HepG2 (cell line): Measurements from ENCODE around the gene FCN3. TPM values are rescaled to one million over a fixed set of nuclear protein-coding genes. Genes with fewer than 3 reads are reported as not detected.

ENCODE experiments used
- ARHGAP35 ChIP-seq: sonication (generic); formaldehyde crosslinking; IDR thresholded peaks from 2 replicates; pipeline ENCODE4 v1.9.0; 2022; ENCODE audit warnings: mild to moderate bottlenecking, inconsistent platforms, moderate library complexity, missing genetic modification reagents, borderline replicate concordance
- MAFF ChIP-seq: IDR thresholded peaks from 2 replicates; pipeline ENCODE4 v1.6.1; 2011; ENCODE audit warnings: low read depth, low read length, improper control_type of control experiment
- NR2F2 ChIP-seq: IDR thresholded peaks from 2 replicates; pipeline ENCODE4 v1.6.1; 2012; ENCODE audit warnings: low read depth, inconsistent platforms, borderline replicate concordance
- SKI ChIP-seq: fragments of 450-650 bp; IDR thresholded peaks from one replicate; pipeline ENCODE4 v1.6.1; 2018; ENCODE audit warnings: mild to moderate bottlenecking; ENCODE audit not compliant: partially characterized antibody
- ZFX ChIP-seq: sonication (generic); formaldehyde crosslinking; IDR thresholded peaks from 2 replicates; pipeline ENCODE4 v1.4.0; 2020; ENCODE audit warnings: mild to moderate bottlenecking, low read depth, missing genetic modification reagents, moderate library complexity
- ZNF282 ChIP-seq: fragments of 450-650 bp; IDR thresholded peaks from 2 replicates; pipeline ENCODE4 v1.6.1; 2018; ENCODE audit not compliant: partially characterized antibody
- ZNF850 ChIP-seq: sonication (generic); formaldehyde crosslinking; conservative IDR thresholded peaks from 2 replicates; pipeline ENCODE4 v1.9.0; 2021; ENCODE audit warnings: mild to moderate bottlenecking, missing genetic modification reagents
- polyA plus RNA-seq, 8 experiments: library from polyadenylated mRNA; depleted of rRNA in 3 of 8; stranded (reverse) in 7 of 8; unstranded in 1 of 8; fragments of >200 nt; fragmentation: Illumina TruSeq in 4 of 8; extraction: Trizol in 4 of 8; gene quantifications; 2 replicates each; pipeline versions ENCODE4 v1.2.1 to v1.2.3, GENCODE V29; 2011 to 2016; ENCODE audit warnings: low read depth in 4 of 8, missing spikeins in 1 of 8, mixed read lengths in 1 of 8; ENCODE audit not compliant: insufficient read depth in 1 of 8
- total RNA-seq, 5 experiments: library from RNA; depleted of rRNA; stranded (reverse); fragments of >200 nt; fragmentation: Illumina TruSeq; extraction: Trizol; gene quantifications; 2 replicates each; pipeline ENCODE4 v1.2.3, GENCODE V29; 2016; ENCODE audit warnings: low read depth in 1 of 5
- TF ChIP-seq, protein P1 (sequence below): sonication (generic); formaldehyde crosslinking; IDR thresholded peaks from one replicate; pipeline ENCODE4 v1.5.1; 2020; ENCODE audit warnings: mild to moderate bottlenecking, missing genetic modification reagents; ENCODE audit errors: not compliant biosample characterization
- TF ChIP-seq, protein P2 (sequence below): sonication (generic); formaldehyde crosslinking; IDR thresholded peaks from 2 replicates; pipeline ENCODE4 v1.4.0; 2020; ENCODE audit warnings: mild to moderate bottlenecking, missing genetic modification reagents
- TF ChIP-seq, protein P3 (sequence below): sonication (generic); formaldehyde crosslinking; IDR thresholded peaks from 2 replicates; pipeline ENCODE4 v1.5.0; 2020; ENCODE audit warnings: mild to moderate bottlenecking, missing genetic modification reagents
- TF ChIP-seq, protein P4 (sequence below): sonication (generic); formaldehyde crosslinking; IDR thresholded peaks from 2 replicates; pipeline ENCODE4 v1.4.0; 2020; ENCODE audit warnings: missing genetic modification reagents, mild to moderate bottlenecking, borderline replicate concordance
- TF ChIP-seq, protein P5 (sequence below): sonication (generic); formaldehyde crosslinking; IDR thresholded peaks from 2 replicates; pipeline ENCODE4 v1.4.0; 2020; ENCODE audit warnings: missing genetic modification reagents, low read depth, mild to moderate bottlenecking, borderline replicate concordance

Gene FCN3
- total and polyA plus RNA-seq, 2 of the 13 experiments (the other 11 are each of a cell fraction or from before 2014, with no cell fraction given): not detected

DNA sequence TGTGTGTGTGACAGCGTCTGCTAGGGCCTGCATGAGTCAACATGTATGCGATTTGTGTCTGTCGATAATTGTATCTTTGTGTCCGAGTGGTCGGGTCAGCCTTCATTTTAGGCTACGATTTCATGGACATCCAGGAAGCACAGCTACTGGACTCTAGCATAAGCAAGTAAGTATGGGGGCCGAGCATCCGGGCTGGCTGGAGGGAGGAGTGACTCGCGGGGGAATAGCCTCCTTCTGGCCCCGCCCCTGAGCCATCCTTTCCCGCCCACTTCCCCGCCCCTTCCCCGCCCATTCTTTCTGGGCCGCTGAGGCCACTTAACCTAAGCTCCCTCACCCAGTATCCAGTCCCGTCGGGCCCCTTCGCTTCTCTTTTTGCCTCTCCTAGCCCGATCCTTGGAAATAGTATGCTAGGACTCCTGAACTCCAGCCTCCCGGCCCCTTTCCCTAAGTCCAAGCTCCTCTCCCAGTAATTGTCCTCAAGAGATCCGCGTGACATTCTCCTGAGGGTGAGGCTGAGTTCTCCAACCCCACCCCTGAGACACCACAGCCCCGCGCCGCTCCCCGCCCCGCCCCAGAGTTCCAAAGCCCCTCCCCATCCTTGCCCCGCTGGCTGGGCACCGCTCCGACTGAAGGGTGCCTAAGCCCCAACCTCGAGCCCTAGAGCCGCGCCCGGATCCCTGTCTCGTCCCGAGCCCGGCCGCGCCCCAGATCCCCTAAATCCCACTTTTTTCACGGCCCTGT is 9.1 kb downstream of the FCN3 start (continued):
- TF ChIP-seq, protein P1, sequence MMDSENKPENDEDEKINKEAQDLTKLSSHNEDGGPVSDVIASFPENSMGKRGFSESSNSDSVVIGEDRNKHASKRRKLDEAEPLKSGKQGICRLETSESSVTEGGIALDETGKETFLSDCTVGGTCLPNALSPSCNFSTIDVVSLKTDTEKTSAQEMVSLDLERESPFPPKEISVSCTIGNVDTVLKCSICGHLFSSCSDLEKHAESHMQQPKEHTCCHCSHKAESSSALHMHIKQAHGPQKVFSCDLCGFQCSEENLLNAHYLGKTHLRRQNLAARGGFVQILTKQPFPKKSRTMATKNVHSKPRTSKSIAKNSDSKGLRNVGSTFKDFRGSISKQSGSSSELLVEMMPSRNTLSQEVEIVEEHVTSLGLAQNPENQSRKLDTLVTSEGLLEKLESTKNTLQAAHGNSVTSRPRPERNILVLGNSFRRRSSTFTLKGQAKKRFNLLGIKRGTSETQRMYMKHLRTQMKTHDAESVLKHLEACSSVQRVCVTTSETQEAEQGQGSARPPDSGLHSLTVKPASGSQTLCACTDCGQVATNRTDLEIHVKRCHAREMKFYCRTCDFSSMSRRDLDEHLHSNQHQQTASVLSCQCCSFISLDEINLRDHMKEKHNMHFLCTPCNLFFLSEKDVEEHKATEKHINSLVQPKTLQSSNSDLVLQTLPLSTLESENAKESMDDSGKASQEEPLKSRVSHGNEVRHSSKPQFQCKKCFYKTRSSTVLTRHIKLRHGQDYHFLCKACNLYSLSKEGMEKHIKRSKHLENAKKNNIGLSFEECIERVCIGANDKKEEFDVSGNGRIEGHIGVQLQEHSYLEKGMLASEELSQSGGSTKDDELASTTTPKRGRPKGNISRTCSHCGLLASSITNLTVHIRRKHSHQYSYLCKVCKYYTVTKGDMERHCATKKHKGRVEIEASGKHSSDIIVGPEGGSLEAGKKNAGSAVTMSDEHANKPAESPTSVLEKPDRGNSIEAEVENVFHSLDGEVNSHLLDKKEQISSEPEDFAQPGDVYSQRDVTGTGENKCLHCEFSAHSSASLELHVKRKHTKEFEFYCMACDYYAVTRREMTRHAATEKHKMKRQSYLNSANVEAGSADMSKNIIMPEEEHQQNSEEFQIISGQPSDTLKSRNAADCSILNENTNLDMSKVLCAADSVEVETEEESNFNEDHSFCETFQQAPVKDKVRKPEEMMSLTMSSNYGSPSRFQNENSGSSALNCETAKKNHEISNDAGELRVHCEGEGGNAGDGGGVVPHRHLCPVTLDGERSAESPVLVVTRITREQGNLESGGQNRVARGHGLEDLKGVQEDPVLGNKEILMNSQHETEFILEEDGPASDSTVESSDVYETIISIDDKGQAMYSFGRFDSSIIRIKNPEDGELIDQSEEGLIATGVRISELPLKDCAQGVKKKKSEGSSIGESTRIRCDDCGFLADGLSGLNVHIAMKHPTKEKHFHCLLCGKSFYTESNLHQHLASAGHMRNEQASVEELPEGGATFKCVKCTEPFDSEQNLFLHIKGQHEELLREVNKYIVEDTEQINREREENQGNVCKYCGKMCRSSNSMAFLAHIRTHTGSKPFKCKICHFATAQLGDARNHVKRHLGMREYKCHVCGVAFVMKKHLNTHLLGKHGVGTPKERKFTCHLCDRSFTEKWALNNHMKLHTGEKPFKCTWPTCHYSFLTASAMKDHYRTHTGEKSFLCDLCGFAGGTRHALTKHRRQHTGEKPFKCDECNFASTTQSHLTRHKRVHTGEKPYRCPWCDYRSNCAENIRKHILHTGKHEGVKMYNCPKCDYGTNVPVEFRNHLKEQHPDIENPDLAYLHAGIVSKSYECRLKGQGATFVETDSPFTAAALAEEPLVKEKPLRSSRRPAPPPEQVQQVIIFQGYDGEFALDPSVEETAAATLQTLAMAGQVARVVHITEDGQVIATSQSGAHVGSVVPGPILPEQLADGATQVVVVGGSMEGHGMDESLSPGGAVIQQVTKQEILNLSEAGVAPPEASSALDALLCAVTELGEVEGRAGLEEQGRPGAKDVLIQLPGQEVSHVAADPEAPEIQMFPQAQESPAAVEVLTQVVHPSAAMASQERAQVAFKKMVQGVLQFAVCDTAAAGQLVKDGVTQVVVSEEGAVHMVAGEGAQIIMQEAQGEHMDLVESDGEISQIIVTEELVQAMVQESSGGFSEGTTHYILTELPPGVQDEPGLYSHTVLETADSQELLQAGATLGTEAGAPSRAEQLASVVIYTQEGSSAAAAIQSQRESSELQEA (CRISPR knock-in tag): no peak
- TF ChIP-seq MAFF: no peak
- TF ChIP-seq ZNF282: no peak
- no peak for TF ChIP-seq ZNF850 (CRISPR knock-in tag)
- no peak for TF ChIP-seq ARHGAP35 (CRISPR knock-in tag)
- TF ChIP-seq, protein P2, sequence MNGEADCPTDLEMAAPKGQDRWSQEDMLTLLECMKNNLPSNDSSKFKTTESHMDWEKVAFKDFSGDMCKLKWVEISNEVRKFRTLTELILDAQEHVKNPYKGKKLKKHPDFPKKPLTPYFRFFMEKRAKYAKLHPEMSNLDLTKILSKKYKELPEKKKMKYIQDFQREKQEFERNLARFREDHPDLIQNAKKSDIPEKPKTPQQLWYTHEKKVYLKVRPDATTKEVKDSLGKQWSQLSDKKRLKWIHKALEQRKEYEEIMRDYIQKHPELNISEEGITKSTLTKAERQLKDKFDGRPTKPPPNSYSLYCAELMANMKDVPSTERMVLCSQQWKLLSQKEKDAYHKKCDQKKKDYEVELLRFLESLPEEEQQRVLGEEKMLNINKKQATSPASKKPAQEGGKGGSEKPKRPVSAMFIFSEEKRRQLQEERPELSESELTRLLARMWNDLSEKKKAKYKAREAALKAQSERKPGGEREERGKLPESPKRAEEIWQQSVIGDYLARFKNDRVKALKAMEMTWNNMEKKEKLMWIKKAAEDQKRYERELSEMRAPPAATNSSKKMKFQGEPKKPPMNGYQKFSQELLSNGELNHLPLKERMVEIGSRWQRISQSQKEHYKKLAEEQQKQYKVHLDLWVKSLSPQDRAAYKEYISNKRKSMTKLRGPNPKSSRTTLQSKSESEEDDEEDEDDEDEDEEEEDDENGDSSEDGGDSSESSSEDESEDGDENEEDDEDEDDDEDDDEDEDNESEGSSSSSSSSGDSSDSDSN (CRISPR knock-in tag): no peak
- TF ChIP-seq SKI: no peak
- TF ChIP-seq, protein P3, sequence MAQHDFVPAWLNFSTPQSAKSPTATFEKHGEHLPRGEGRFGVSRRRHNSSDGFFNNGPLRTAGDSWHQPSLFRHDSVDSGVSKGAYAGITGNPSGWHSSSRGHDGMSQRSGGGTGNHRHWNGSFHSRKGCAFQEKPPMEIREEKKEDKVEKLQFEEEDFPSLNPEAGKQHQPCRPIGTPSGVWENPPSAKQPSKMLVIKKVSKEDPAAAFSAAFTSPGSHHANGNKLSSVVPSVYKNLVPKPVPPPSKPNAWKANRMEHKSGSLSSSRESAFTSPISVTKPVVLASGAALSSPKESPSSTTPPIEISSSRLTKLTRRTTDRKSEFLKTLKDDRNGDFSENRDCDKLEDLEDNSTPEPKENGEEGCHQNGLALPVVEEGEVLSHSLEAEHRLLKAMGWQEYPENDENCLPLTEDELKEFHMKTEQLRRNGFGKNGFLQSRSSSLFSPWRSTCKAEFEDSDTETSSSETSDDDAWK (CRISPR knock-in tag): no peak
- TF ChIP-seq, protein P4, sequence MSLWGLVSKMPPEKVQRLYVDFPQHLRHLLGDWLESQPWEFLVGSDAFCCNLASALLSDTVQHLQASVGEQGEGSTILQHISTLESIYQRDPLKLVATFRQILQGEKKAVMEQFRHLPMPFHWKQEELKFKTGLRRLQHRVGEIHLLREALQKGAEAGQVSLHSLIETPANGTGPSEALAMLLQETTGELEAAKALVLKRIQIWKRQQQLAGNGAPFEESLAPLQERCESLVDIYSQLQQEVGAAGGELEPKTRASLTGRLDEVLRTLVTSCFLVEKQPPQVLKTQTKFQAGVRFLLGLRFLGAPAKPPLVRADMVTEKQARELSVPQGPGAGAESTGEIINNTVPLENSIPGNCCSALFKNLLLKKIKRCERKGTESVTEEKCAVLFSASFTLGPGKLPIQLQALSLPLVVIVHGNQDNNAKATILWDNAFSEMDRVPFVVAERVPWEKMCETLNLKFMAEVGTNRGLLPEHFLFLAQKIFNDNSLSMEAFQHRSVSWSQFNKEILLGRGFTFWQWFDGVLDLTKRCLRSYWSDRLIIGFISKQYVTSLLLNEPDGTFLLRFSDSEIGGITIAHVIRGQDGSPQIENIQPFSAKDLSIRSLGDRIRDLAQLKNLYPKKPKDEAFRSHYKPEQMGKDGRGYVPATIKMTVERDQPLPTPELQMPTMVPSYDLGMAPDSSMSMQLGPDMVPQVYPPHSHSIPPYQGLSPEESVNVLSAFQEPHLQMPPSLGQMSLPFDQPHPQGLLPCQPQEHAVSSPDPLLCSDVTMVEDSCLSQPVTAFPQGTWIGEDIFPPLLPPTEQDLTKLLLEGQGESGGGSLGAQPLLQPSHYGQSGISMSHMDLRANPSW (CRISPR knock-in tag): no peak
- no peak for TF ChIP-seq NR2F2
- TF ChIP-seq, protein P5, sequence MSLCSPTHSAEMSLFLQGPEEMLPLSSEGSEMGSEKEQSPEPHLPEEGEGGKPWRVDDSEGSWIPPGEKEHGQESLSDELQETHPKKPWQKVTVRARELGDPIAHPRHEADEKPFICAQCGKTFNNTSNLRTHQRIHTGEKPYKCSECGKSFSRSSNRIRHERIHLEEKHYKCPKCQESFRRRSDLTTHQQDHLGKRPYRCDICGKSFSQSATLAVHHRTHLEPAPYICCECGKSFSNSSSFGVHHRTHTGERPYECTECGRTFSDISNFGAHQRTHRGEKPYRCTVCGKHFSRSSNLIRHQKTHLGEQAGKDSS (CRISPR knock-in tag): no peak
- TF ChIP-seq ZFX (CRISPR knock-in tag): no peak
